Stimulated activated CD8-positive, alpha-beta memory T cell treated with anti-CD3 and anti-CD28 coated beads, Interleukin-15, amount 100 ng/mL, for 48 hours (primary cell): ENCODE measurements around the gene SEMA3C.

ENCODE experiments used
- DNase-seq, 2 donors: peaks; one replicate each; pipeline ENCODE4 v3.0.0-alpha.2; 2020; ENCODE audit warnings: low read depth in 2 of 2

Gene SEMA3C

DNA sequence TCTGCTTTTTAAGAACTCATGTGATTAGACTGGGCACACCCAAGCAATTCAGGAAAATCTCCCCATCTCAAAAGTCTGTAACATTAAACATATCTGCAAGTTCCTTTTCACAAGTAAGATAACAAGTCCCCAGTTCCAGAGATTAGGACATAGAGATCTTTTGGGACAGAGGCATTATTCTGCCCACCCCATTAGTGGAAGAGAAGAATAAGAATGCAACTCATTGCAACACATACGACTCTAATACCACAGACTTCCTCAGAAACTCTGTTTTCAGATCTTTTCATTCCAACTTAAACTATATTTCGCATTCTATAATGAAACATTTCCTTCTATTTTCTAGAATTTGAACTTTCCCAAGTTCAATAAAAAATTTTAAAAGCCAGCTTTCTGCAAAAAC, 137.7 kb downstream of the SEMA3C start:
- DNase-seq, result no peak

DNA sequence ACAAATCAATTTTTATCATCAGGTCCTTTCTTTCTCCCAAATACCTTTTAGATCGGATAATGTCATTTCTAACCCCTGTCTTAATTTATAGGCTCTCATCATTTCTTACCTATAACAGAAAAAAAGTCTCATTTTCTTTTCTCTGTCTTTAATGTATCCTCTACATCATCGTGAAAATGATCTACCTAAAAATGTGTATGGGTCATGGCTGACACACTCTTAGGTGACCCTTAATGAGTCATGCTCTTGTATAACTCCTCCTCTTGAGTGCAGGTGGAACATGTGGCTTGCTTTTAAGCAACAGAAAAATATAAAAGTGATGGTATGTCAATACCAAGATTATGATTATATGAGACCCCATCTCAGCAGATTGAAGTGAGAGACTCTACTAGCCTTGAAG, 139.4 kb downstream of the SEMA3C start:
- no peak for DNase-seq

DNA sequence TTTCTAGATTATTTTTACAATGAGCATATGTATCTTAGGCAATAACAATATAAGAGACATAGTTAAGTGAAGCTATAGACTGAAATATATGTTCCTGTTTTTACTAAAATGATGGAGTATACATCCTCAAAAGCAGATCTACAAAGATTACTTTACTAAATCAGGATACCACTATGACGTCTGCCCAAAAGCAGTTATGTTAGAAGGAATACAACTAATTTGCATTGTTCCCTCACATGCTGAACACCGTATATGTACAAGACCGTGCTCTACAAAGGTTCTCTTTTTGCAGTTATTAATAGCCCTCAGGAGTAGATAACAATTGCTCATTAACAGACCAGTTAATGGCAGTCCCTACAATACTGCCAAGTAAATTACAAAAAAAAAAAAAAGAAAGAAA, 143.0 kb downstream of the SEMA3C start:
- no peak for DNase-seq

DNA sequence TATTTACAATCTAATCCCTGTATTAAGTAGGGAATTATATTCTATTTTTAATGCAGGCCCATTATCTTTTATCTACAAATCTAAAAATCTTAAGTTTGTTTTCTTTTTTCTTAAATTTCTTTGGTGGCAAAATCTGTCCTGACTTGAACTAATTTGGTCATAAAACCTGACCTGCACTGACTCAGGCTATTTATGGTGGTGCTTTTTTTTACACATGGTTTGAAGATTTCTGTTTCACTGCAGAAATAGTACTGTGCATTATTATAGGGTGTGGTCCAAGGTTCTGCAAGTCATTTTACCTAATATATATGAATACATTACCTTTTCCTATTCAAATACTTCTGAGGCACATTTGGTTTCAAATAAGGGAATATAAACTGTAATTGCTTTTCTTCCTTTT, 143.4 kb downstream of the SEMA3C start:
- no peak for DNase-seq

DNA sequence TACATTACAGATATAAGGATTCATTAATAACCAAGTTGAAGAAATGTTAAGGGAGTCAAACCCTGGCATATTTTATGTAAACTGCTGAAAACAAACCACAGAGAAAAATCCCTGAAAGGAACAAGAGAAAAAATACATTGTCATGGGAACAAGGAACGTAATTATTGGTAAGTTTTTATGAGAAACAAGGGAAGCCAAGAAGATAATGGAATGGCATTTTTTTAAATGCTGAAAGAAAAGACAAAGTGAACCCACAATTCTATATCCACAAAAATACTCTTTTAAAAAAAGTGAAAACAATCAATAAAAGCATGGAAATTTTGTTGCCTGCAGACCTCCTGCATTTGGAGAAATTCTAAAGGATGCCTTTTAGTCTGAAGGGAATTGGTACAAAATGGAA, 144.0 kb downstream of the SEMA3C start:
- DNase-seq, result no peak

DNA sequence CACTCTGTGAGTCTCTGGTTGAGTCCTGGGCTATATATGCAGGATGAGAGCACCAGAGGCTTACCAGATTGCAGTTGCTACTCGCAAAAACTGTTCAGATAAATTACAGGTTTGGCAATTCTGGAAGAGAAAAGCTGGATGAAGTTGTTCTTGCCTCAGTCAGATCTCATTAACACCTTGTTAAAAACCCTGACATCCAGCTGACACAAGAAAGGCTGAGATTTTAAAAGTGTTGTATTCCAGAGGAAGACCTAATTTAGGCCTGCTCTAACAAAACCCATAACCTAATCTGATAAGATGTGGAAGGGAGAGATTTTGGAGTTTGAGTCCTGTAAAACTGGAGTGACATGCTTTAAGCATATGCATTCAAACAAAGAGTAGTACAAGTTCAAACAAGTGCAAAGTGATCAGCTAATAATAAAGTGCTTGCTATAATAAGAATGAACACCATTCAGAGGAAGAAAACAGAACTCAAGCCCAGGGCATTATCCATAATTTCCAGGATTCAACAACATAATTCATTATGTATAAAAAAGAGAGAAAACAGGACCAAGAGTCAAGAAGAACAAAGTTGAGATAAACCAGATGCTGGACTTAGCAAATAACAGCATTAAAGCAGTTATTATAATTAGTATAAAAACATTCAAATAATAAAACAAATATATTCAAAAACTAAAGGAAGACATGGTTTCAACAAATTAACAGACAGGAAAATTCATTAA, 144.9 kb downstream of the SEMA3C start:
- no peak for DNase-seq

DNA sequence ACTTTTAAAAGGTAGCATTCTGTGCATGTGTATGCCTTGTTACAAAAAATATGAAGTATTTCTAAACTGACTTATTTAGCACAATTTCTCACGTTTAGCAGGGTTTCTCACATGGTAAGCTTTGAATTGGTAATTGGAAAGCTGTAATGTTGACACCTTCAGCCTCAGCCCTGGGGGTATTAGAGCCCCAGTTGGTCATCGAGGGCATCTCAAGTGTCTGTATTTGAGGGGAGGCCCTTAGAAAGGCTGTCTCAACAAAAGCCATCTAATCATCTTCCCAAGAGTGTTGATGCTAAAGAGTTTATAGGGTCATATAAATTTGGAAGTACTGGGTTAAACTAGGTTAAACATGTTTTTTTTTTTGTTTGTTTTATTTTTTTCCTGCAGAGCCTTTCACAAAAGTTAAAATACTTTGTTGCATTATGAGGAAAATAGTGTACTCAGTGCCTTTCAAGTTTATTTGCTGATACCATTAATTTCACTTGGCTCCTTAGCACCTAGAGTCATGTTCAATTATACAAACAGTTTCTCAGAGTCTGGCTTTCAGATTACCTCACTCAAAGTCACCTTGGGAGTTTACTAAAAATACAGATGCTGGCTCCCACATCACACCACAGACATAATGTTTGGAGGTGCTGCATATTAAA, 146.4 kb downstream of the SEMA3C start:
- DNase-seq, result no peak

DNA sequence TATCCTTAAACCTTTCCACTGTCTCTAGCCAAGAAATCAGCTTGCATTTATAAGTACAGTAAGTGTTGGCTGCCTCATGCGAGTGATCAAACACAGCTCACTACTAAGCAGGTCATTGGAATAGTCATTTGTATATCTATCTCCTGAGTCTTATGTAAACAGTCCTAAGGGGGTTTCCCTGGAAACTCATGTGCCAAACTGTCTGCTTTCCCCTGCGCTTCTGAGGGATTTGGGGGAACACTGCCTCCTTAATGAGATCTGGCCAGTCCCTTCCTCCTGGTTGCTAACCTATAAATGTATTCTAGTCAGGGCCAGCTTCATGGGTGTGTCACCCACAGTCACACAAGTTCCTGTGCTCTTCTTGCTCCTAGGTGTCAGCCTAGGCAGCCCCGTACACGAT, 147.3 kb downstream of the SEMA3C start:
- no peak for DNase-seq

DNA sequence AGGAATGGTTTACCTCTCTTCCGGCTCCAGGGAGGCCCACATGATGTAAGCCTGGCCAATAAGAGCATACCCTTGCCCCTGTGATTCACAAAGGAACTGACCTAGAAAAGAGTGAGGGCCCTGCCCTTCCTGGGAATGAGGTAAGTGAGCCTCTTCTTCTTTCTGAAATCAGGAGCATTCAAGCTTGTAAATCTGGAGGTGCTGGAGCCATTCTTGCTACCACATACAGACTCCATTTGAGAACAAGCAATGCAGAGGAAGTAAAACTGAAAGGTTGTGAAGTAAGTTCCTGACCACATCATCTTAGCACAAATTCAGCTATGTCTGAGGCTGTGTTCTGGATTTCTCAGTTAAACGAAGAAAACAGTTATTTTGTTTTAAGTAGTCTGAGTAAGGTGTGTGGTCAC, 148.2 kb downstream of the SEMA3C start:
- no peak for DNase-seq

DNA sequence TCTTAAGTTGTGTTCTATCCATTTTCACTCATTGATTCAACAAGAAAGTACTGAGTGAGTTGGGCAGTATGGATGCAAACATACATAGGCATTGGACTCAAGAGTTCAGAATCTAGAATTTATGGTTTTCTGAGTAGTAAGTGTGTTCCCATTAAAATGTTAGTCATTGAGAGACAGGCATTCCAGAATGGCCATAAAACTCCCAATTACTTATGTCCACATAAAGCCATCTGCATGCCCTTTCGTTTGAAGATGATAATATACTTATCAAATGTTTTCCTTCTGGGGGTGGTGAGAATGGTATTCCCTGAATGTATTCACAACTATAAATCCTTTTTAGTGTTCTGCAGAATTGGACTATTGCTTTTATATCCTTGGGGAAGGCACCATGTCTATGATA, 148.8 kb downstream of the SEMA3C start:
- DNase-seq, result no peak

DNA sequence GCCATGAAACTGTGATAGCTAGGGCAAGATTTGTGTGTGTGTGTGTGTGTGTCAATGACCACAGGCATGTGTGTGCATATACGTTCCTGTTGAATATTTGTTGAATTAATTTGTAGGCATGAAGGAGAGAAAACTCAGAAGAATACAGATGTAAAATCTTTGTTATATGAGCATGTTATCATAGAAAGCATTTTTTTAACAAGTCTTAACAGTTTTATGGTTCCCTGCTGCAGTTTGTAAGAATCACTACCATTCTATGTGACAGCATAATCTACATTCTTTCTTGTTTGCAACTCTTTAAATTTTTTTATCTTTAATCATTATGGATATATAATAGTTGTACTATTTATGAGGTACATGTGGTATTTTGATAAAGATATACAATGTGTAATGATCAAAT, 150.1 kb downstream of the SEMA3C start:
- no peak for DNase-seq

DNA sequence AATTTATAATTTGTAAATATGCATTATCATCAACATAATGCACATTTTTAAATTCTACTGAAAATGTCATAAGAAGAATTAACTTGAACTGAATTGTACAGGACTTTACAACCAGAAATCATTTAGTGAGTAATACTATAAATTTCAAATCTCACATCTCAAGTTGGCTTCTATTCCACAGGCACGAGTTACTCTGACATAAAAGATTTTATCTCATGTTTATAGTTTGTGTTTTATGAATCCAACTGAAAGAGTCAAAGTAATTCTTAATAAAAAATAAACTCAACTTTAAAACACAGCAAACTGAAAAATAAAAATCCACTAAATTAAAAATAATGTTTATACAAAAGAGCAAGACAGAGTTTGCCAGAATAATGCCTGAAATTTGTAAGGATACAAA, 151.2 kb downstream of the SEMA3C start:
- DNase-seq, result no peak

DNA sequence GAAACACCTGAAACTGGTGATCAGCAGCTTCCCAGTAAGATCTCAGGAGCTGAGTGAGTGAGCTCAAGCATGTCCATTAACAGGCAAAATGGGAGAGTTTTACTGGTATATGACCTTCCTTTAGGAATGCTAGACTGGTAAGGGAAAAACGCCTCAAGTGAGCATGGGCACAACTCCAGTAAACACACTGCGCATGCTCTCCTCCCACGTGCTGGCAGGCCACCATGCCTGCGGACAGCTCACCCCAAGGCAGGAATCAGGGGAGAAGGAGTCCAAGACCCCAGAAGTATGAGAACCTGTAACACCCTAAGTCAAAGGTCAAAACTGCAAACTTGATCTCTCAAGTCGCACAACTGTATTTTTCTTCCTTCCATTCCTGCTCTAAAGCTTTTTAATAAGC, 152.1 kb downstream of the SEMA3C start:
- DNase-seq, result no peak

DNA sequence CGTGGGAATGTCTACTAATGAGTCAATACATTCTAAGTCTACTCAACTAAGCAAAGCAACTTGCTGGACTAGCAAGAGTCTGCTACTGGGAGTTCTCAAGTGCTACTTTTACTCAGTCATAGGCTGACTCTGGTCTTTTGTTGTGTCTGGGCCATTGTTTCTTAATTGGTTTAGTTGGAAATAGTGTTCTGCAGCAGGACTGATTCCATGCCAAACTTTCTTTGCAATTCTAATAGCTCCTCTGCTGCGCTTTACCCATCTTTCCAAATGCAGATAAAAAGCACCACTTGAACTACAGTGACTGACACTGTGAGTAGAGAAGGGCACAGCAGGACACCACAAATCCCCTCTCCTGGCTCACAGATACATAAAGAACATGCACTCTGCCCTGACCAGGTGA, 154.7 kb downstream of the SEMA3C start:
- no peak for DNase-seq

DNA sequence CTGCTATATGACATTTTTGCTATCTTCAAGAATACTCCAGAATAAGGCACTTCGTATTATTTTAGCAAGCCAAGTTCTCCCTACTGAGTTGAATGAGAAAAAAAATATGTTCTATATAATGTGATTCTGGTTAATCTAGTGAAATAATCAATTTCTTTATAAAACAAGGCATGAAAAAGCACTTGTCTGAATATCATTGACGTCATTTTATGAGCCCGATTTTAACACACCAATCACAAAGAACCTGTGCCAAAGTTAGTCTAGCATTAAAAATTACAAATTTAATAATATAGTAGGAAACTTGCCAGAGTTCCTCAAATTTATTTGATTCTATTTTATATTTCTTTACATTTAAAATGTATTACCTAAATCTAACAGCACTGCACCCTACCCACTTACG, 155.1 kb downstream of the SEMA3C start:
- DNase-seq, result no peak

DNA sequence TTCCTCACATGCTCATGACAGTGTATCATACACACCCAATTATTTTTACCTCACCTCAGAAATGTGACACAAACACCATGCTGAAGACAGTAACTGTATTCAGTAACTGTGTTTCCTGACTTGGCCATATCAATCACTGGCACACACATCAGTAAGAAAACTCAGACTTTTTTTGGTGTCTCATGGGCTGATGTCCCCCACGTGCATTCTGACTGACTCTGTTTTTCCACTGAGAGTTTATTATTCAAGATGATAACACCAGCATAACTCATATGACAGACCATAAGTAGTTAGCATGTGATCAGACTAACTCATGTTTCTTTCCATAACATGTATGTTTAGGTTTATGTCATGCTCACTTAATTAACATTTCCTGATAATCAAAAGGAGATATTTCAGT, 155.6 kb downstream of the SEMA3C start:
- DNase-seq, result no peak

DNA sequence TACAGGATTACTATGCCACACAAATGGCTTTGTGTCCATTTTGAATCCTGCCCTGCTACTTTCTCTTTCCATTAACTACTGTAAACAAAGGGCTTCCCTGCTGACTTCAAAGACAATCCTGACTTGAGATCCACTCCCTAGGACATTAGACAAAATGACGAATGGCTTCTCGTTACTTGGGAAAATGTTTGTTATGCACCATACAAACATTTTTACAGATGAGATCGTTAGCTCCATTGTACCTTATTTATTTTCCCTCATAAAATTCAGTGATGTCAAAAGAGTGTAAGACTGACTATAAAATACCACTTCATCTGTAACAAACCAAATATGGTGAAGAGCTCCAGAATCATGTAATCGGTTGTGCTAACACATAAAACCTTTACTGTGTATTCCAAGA, 158.6 kb downstream of the SEMA3C start:
- no peak for DNase-seq

DNA sequence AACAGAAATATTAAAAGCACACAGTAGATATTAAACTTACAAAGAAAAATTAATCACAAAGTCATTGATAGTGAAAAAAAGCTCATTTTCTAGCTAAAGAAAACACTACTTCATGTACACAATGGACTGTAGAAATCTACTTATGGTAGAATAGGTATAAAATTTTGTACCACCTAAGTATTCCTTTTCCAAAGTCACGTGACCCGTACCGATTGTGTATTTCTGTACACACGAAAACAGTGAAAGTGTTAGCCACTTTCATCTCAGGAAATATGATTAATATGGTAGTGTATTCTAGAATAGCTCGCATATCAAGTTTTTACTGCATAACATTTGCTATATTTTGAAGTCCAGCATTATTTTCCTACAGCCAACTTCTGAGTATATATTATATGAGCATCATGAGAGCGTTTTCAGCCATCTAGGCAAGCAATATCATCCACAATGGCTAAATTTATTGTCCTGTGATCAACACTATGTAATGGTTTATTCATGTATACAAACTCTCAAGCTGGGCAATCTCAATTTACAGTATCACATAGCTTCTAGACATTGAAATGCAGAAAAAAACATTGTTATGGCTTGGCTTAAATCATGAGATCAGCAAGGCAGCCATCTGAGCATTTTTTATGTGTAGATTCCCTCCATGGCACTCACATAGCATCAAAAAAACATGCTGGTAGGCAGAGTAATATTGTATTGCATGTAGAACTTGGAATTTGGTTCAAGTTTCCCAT, 165.7 kb downstream of the SEMA3C start:
- DNase-seq, result no peak

DNA sequence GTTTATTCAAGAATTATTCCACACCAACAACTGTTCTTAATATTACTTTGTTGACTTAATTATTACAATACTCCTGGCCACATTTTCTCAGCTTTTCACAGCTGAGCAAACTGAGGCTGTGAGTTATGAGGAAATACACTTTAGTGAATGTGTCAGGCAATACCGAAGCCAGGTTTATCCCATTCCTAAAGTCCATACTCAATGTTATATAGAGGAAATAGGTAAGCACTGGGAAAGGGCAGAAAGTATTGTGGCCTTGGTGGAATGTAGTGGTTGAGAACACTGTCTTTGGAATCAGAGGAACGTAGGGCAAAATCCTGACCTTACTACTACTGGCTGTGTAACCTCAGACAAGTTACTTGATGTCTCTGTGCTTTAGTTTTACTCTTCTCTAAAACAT, 169.6 kb downstream of the SEMA3C start:
- no peak for DNase-seq

DNA sequence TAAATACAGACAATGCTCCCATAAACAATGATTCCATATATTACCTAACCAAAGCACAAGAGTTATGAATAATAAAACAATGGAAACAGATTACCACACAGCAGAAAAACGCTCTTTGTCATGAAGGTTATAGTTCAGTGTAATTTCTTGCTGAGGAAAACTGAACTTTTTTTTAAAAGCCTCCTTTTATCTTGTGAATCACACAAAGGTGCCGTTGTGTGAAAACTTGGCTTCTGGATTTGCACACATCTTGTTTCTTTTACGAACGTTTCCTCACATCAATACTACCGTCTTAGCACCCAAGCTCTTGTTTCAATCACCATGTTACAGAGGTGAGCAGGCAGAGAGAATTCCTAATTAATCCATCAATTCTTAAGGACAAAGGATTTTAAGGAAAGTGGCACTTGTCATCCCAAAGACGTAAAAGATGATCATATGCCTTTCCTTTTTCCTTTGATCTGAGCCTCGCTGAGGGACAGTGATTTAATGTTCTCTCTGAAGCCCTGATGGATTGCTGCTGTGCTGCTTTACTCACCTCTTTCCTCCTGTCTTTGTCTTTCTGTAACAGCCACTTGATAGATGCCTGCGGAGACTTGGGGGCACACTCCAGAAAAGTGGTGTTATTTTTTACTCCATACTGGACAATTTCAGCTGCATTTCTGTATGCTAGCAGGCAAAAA, 170.3 kb downstream of the SEMA3C start:
- DNase-seq, result no peak

DNA sequence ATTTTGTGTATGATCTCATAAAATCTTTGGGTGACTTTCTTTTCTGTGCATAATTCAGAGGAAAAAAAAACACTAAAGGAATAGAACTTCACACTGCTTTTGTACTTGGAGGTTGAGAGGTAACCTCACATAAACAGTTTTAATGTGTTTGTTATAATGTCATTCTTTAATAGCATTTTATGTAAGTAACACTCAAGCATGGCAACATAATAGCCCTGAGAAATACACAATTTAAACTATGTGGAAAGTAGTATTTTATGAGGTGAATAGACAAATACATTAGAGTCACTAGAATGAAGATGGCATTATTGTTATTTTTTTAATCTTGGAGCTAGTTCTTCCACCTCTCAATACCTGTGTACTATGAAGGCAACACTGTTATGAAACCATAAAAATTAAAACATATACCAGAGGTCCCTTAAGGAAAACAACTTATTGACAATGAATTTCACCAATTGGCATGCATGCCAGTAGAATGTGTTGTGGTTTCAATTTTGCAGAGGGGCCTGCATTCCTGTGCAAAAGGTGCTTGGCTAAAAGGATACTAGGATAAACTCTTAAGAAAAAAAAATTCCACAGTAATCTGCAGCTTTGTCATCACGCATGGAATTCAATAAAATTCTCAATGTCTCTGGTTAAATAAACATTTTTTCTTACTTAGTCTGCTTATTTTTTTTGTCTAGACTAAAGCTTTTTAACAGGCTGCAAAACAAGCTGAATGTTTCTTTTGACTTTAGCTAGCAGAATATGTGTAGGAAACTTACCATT, 177.9 kb downstream of the SEMA3C start:
- no peak for DNase-seq
